ENCODE results near the gene CD6. TPM values are rescaled to one million over a fixed set of nuclear protein-coding genes. Genes with fewer than 3 reads are reported as not detected.

CD6 gene
- total and polyA plus RNA-seq, 8 donors, result 1.1 to 2.8 (median 1.4) TPM; not detected in 2

DNA sequence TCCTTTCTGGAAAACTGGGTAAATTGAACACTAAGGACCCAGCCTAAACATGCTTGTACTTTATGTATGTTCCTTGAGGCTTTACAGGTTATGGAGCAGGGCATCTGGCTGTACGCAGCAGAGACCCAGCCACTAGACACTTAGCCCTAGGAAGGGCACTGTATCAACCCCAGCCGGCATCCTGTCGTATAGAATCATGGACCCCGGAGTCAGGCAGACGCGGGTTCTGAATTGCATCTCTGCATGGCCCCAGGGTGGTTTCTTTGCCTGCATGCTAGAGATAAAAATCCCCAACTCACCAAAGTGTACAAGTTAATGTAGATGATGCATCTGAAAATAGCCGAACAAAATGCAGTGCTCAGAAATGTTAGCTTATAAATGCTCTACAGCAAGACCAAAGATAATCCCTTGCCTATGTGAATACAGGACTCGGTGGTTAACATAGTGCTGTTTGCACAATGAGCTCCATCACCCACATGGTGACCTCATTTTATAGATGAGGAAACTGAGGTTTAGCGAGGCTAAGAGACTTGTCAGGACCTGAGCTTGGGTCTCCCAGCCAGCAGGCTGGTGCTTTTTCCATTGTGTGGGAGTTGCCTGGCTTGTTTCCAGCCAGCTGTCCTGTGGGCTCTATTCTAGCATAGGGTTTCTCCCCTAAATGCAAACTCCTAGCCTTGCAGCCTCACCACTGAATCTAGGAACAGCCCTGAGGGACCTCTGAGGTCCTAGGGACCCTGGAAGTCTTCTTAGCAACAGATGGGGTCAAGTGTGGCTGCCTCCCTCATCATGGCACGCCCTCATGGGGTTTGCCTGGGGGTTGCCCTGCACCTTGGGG, 7.3 kb downstream of the CD6 start:
- TF ChIP-seq POLR2A (IDR thresholded peaks at IDR 0.05), result no peak
- TF ChIP-seq POLR2AphosphoS5 (IDR thresholded peaks at IDR 0.05), result no peak
- TF ChIP-seq EP300 (IDR thresholded peaks at IDR 0.05), result no peak
- no peak for TF ChIP-seq CTCF (IDR thresholded peaks at IDR 0.05)
- 74 to 89% (median 85%) methylated on average over 10 of the region's 10 CpGs for WGBS, 5 donors
- Histone ChIP-seq H3K4me3 (no peak overlapping the region), H3K27ac (no peak overlapping the region), H3K9me3 (no peaks in the 10 kb centered on the region), H3K4me1 (peaks cover 0 to 4% (median 0%) of the 10 kb centered on the region in 4 donors), H3K36me3 (no peaks in the 10 kb centered on the region), H3K27me3 (no peaks in the 10 kb centered on the region)
- no peak for DNase-seq
- intact Hi-C loops (cut with DNase I; ENCODE audit: low total_unique reads), result no loop called here

DNA sequence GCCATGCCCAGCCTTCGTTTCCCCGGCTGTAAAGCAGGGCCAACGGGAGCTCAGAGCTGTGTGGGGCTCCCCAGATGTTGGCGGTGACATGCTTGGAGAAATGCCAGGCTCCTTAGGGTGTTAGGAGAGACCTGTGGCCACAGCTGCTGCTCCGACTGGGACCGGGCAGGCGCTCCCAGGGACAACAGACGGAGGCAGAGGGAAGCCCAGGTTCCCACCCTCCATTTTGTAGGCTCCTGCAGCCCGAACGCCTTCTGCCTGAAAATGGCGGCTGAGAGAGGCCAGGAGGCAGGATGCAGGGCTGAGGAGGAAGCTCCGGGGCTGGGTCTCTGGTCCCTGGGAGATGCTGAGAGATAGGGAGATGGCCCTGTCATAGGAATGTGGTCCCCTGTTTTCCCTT, 10.0 kb downstream of the CD6 start:
- no peak for DNase-seq
- H3K27me3 ChIP-seq, result no peaks in the 10 kb centered on the region
- H3K27ac ChIP-seq, result no peak overlapping the region
- H3K4me1 ChIP-seq, result peaks cover under 1 to 6% (median 4%) of the 10 kb centered on the region in 4 donors
- H3K36me3 ChIP-seq, result no peaks in the 10 kb centered on the region
- H3K4me3 ChIP-seq, result no peak overlapping the region
- intact Hi-C loops (cut with DNase I; ENCODE audit: low total_unique reads), result no loop called here
- TF ChIP-seq POLR2A (IDR thresholded peaks at IDR 0.05) (no peak), CTCF (IDR thresholded peaks at IDR 0.05) (no peak), POLR2AphosphoS5 (IDR thresholded peaks at IDR 0.05) (no peak), EP300 (IDR thresholded peaks at IDR 0.05) (no peak)
- H3K9me3 ChIP-seq, result no peaks in the 10 kb centered on the region
- WGBS, 5 donors, result 87 to 94% (median 90%) methylated on average over 11 to 12 of the region's 12 CpGs

GRCh38 chr11:60982184-60982583, 10.7 kb downstream of the CD6 start:
- no peak for TF ChIP-seq POLR2A (IDR thresholded peaks at IDR 0.05)
- no peak for TF ChIP-seq CTCF (IDR thresholded peaks at IDR 0.05)
- TF ChIP-seq EP300 (IDR thresholded peaks at IDR 0.05), result no peak
- no peak for TF ChIP-seq POLR2AphosphoS5 (IDR thresholded peaks at IDR 0.05)
- H3K27me3 ChIP-seq, result no peaks in the 10 kb centered on the region
- peaks cover 2 to 11% (median 4%) of the 10 kb centered on the region in 4 donors for H3K4me1 ChIP-seq
- WGBS, 5 donors, result 85 to 98% (median 90%) methylated on average over 8 of the region's 8 CpGs
- no peaks in the 10 kb centered on the region for H3K9me3 ChIP-seq
- no peak overlapping the region for H3K27ac ChIP-seq
- H3K4me3 ChIP-seq, result no peak overlapping the region
- H3K36me3 ChIP-seq, result no peaks in the 10 kb centered on the region
- no peak for DNase-seq
- intact Hi-C loops (cut with DNase I; ENCODE audit: low total_unique reads), result no loop called here

GRCh38 chr11:60984149-60984548, 12.7 kb downstream of the CD6 start:
- whole genome bisulfite sequencing, 5 donors, result 72 to 84% (median 75%) methylated on average over 6 of the region's 6 CpGs

More at GRCh38 chr11:60984149-60984548, 12.7 kb downstream of the CD6 start:
- H3K27me3 ChIP-seq, result no peaks in the 10 kb centered on the region
- DNase-seq, result no peak
- no peaks in the 10 kb centered on the region for H3K9me3 ChIP-seq
- intact Hi-C loops (cut with DNase I; ENCODE audit: low total_unique reads), result no loop called here
- TF ChIP-seq POLR2A (IDR thresholded peaks at IDR 0.05) (no peak), CTCF (IDR thresholded peaks at IDR 0.05) (no peak), EP300 (IDR thresholded peaks at IDR 0.05) (no peak), POLR2AphosphoS5 (IDR thresholded peaks at IDR 0.05) (no peak)
- H3K36me3 ChIP-seq, result no peaks in the 10 kb centered on the region
- peaks cover 2 to 7% (median 4%) of the 10 kb centered on the region in 4 donors for H3K4me1 ChIP-seq
- no peak overlapping the region for H3K27ac ChIP-seq
- H3K4me3 ChIP-seq, result no peak overlapping the region

All from stomach (tissue), 9 donors.